ENCODE results near the gene LPAR3. TPM values are rescaled to one million over a fixed set of nuclear protein-coding genes. Genes with fewer than 3 reads are reported as not detected.

Gene LPAR3
- polyA plus RNA-seq, 1 of the 3 experiments (the other 2 are of a cell fraction) = 0.08 TPM

GRCh38 chr1:84835169-84835568, 57.8 kb downstream of the LPAR3 start:
- Histone ChIP-seq H3K4me3 (ENCODE audit: low read depth in 2 of 2, low read length in 1 of 2) (no peak overlapping the region), H3K9me2 (no peaks in the 10 kb centered on the region), H3K36me3 (replicated peaks in 1 of 2; ENCODE audit: control insufficient read depth in 1 of 2, insufficient read depth in 2 of 2, low read length in 1 of 2) (no peaks in the 10 kb centered on the region), H3K79me2 (ENCODE audit: insufficient read depth) (no peaks in the 10 kb centered on the region), H3K4me2 (no peak overlapping the region), H2AFZ (ENCODE audit: low read depth) (no peak overlapping the region), H3K4me1 (ENCODE audit: control insufficient read depth in 1 of 2, insufficient read depth in 2 of 2, low read depth in 1 of 2, low read length in 1 of 2) (no peaks in the 10 kb centered on the region), H3K27ac (ENCODE audit: low read depth in 2 of 2, low read length in 1 of 2) (no peak overlapping the region), H3K9ac (no peak overlapping the region), H3K9me3 (no peaks in the 10 kb centered on the region), H4K20me1 (ENCODE audit: insufficient read depth) (no peaks in the 10 kb centered on the region), H3F3A (replicated peaks; ENCODE audit: insufficient read depth) (peaks cover 4% of the 10 kb centered on the region), H3K27me3 (ENCODE audit: insufficient read depth) (peaks cover 15% of the 10 kb centered on the region; the same call in 1 of the 2 replicates)
- ChIA-PET POLR2A (no interaction called here), CTCF (no interaction called here)
- no peak for DNase-seq
- WGBS (ENCODE audit: low lambda C conversion rate) = 76% methylated on average over 7 of the region's 7 CpGs
- no peak for TF ChIP-seq TAF1 (IDR thresholded peaks at IDR 0.05; ENCODE audit: borderline replicate concordance, low read depth, low read length)

DNA sequence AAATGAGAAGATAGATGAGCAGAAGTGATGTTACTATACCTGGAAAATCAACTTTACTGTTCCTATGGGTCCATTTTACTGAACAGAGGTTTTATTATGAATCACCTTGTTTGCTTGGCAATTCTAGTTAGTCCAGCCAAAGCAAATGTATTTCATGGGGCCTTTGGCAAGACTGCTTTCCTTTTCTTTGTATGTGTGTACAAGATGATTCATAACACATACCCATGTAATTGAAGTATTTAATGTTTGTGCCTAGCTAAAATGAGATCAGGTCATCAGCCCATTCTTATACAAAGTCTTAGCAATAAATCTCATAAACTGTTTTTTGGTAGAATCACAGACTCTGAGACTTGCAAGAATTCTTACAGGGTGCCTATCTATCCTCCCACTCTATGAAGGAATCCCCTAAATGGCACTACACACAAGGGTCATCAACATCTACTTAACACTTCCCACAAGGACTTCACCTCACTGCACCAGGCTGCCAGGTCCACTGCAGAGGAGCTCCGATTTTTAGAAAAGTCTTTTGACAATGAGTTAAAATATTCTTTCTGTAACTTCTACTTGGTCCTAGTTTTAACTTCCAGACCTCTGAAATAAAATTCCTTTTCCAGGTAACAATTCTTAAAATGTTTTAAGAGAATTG, 58.5 kb downstream of the LPAR3 start:
- H3K79me2 ChIP-seq (ENCODE audit: insufficient read depth) = no peaks in the 10 kb centered on the region
- no peaks in the 10 kb centered on the region for H3K36me3 ChIP-seq (replicated peaks in 1 of 2; ENCODE audit: control insufficient read depth in 1 of 2, insufficient read depth in 2 of 2, low read length in 1 of 2)
- H3K27ac ChIP-seq (ENCODE audit: low read depth in 2 of 2, low read length in 1 of 2) = no peak overlapping the region
- no peak for DNase-seq
- CTCF ChIA-PET = interaction anchor here (0.9 kb wide), 1 partner anchor 30 kb away, joined by 3 read pairs; no protein-coding TSS in a partner anchor
- H3F3A ChIP-seq (replicated peaks; ENCODE audit: insufficient read depth) = peaks cover 4% of the 10 kb centered on the region
- POLR2A ChIA-PET = no interaction called here
- 80% methylated on average over 1 of the region's 1 CpG for WGBS (ENCODE audit: low lambda C conversion rate)
- H2AFZ ChIP-seq (ENCODE audit: low read depth) = no peak overlapping the region
- H4K20me1 ChIP-seq (ENCODE audit: insufficient read depth) = no peaks in the 10 kb centered on the region
- TF ChIP-seq RFX5 (IDR thresholded peaks at IDR 0.05; ENCODE audit: low read length) = no peak
- no peak for TF ChIP-seq YY1 (IDR thresholded peaks at IDR 0.05; ENCODE audit: low read depth)
- no peak for TF ChIP-seq TAF1 (IDR thresholded peaks at IDR 0.05; ENCODE audit: borderline replicate concordance, low read depth, low read length)
- TF ChIP-seq SIN3A (IDR thresholded peaks at IDR 0.05; ENCODE audit: borderline replicate concordance, low read depth, low read length) = no peak
- TF ChIP-seq, protein P1, sequence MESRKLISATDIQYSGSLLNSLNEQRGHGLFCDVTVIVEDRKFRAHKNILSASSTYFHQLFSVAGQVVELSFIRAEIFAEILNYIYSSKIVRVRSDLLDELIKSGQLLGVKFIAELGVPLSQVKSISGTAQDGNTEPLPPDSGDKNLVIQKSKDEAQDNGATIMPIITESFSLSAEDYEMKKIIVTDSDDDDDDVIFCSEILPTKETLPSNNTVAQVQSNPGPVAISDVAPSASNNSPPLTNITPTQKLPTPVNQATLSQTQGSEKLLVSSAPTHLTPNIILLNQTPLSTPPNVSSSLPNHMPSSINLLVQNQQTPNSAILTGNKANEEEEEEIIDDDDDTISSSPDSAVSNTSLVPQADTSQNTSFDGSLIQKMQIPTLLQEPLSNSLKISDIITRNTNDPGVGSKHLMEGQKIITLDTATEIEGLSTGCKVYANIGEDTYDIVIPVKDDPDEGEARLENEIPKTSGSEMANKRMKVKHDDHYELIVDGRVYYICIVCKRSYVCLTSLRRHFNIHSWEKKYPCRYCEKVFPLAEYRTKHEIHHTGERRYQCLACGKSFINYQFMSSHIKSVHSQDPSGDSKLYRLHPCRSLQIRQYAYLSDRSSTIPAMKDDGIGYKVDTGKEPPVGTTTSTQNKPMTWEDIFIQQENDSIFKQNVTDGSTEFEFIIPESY (IDR thresholded peaks at IDR 0.05; ENCODE audit: borderline replicate concordance, low read depth) = no peak
- no peak for TF ChIP-seq USF1 (IDR thresholded peaks at IDR 0.05; ENCODE audit: borderline replicate concordance, low read depth)
- no peak for TF ChIP-seq JUND (IDR thresholded peaks at IDR 0.05)
- no peak for TF ChIP-seq CTCF (IDR thresholded peaks at IDR 0.05)
- TF ChIP-seq MEF2A (IDR thresholded peaks at IDR 0.05; ENCODE audit: borderline replicate concordance, low read depth) = no peak
- TF ChIP-seq MAX (IDR thresholded peaks at IDR 0.05; ENCODE audit: low read depth) = no peak
- TF ChIP-seq PBX3 (IDR thresholded peaks at IDR 0.05) = no peak
- no peak for TF ChIP-seq EP300 (IDR thresholded peaks at IDR 0.05; ENCODE audit: borderline replicate concordance in 1 of 2, low read depth in 1 of 2, low read length in 1 of 2)
- no peaks in the 10 kb centered on the region for H3K9me3 ChIP-seq
- H3K9me2 ChIP-seq = no peaks in the 10 kb centered on the region
- no peaks in the 10 kb centered on the region for H3K4me1 ChIP-seq (ENCODE audit: control insufficient read depth in 1 of 2, insufficient read depth in 2 of 2, low read depth in 1 of 2, low read length in 1 of 2)
- H3K4me2 ChIP-seq = no peak overlapping the region
- no peak overlapping the region for H3K4me3 ChIP-seq (ENCODE audit: low read depth in 2 of 2, low read length in 1 of 2)
- peaks cover 15% of the 10 kb centered on the region; the same call in 1 of the 2 replicates for H3K27me3 ChIP-seq (ENCODE audit: insufficient read depth)
- H3K9ac ChIP-seq = no peak overlapping the region

Data from SK-N-SH (cell line).